Effector CD4-positive, alpha-beta T cell (primary cell): ENCODE measurements around the gene LGALS3BP.

Source experiments
- DNase-seq: peaks from one replicate; pipeline ENCODE4 v3.0.0-alpha.2; 2020

The LGALS3BP gene

DNA sequence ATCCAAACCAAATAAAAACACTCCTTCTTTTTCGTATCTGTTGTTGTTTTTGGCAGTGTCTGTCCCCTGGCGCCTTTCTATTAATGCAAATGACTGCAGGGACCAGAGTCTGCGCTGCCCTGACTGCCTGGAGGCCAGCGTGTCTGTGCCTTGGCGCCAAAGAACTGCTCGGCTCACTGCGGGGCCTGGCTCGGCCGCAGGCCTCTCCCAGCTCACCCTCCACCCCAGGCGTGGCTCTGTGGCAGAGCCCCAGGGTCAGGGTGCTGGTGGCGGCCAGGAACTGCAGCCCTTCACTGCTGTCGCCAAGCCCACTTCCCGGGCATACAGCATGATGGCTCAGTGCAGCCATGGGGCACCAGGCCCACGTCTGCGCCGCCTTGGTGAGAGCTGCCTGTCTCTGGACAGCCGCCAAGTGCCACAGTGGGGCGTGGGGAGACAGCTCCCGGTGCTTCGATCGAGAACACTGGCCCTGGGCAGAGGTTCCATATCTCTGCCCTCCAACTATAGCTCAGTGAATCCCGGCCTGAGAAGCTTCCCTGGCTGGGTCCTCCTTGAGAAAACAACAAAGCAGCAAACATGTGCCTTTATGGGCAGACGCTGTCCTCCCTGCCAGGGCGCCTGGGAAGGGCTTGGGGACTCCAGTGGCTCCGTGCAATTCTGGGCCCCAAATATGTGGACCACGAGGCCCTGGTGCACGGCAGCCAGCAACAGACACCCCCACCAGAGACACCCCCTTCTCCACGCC is 18.8 kb upstream of the LGALS3BP start:
- no peak for DNase-seq

DNA sequence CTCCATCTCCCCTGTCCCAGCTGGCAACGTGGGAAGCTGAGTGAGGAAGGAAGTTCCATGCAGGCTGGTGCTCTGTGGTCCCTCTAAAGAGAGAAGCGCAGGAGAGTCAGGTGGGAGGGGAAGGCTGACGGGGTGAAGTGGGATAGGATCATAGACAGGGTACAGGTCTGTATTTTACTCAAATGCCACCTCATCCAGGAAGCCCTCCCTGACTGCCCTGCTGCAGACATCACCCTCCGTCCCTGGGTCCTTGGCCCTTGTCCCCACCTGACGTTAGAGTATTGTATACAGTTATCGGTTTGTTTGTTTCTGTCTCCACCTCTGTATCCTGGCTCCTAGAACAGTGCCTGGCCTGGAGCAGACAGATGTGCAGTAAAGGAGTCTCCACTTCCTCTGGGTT is 18.2 kb upstream of the LGALS3BP start:
- DNase-seq = no peak

DNA sequence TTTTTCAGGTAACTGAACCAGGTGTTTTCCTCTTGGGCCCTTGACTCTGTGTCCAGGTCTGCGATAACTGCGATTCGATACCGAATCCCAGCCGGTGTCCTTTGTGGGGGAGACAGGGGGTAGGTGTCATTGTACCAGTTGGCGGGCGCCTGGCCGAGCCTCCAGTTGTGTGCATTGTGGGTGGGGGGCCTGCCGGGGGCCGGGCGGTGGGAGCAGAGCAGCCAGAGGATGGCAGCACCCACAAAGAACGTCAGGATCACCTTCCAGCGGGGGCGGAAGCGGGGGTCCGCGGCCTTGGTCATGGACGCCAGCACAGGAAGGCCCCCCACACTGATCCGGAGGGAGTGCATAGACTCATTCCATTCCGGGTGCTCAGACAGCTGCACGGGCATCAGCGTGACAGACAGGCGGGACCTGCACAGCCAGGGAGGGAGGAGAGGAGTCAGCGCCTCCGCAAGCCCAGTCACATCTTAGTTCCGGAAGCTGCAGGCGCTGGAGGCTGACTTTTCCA is 17.6 kb upstream of the LGALS3BP start:
- DNase-seq = no peak

DNA sequence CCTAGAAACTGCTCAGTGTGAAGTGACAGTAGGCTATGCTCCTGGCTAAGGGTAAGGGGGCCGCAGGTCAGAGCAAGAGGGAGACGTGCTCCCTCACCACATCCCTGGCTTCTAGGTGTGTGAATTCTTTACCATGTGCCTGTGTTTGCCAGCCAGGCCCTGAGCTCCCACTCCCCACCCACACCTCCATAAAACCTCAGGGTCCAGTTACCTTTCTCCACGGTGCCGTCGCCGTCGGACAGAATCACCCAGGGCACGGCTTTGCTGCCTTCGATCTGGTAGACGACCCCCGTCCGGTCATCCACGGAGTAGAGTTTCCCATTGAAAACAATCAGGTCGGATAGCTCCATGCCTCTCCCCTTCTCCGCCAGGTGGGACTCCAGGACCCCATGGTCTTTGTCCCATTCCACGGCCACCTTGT is 17.1 kb upstream of the LGALS3BP start:
- no peak for DNase-seq

- no peak for DNase-seq
These were observed 16.2 kb upstream of the LGALS3BP start for GRCh38 chr17:78995761-78996451.

DNA sequence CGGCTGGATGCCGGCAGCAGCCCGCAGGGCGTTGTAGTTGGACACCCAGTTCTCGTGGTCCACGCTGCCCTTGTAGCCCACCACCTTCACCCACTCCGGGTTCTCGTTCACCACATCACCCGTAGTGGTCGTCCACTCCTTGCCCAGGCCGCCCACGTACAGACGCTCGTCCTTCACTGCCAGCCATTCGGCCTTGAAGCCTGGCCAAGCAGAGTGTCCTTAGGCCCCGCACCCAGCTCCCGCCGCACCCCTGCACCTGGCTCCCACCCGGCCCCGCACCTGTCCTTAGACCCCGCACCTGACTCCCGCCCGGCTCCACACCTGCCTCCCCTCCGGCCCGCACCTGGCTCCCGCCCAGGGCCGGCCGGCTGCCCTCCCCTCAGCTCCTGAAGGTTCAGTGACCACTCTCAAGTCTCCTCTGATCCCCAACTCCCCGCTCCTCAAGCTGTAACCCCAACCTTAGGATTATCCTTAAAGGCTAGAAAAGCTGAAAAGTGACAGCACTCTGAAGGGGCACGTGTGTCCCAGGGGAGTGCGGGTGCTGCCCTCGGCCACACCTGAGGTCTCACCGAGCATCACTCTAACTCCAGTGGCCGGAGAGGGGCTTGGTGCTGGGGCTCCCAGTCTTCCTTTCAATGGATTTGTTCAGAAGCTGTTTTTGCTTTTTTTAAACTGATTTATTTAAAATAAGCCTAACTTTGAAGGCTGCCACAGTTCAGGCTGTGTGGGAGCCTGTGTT is 15.5 kb upstream of the LGALS3BP start:
- no peak for DNase-seq

DNA sequence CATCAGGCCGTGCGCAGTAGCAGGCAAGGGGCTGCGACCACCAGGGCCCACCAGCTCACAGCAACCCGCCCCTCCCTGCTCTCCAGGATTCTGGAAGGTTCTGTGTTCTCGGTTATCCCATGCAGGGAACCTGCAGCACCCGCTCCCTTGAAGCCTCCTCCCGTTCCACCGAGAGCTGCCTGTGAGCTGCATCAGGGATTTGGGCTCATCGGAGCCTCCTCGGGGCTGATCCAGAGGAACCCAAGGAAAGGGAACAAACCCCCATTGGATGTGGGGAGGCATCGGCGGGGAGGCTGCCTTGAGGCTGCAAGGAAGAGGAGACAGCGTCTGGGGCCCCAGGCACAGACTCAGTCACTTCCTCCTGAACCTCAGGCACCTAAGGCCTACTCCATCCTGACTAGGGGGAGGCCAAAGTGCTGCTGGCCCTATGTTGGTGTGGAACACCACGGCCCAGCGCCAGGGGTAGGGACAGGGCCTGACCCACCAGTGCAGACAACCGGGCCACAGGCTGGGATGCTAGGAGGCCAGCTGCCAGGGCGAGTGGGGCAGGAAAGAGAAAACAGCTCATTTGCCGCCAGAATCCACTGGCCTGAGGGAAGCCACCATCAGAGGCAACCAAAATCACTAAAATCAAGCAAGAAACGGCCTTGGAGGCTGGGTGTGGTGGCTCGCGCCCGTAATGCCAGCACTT is 14.4 kb upstream of the LGALS3BP start:
- DNase-seq = no peak

DNA sequence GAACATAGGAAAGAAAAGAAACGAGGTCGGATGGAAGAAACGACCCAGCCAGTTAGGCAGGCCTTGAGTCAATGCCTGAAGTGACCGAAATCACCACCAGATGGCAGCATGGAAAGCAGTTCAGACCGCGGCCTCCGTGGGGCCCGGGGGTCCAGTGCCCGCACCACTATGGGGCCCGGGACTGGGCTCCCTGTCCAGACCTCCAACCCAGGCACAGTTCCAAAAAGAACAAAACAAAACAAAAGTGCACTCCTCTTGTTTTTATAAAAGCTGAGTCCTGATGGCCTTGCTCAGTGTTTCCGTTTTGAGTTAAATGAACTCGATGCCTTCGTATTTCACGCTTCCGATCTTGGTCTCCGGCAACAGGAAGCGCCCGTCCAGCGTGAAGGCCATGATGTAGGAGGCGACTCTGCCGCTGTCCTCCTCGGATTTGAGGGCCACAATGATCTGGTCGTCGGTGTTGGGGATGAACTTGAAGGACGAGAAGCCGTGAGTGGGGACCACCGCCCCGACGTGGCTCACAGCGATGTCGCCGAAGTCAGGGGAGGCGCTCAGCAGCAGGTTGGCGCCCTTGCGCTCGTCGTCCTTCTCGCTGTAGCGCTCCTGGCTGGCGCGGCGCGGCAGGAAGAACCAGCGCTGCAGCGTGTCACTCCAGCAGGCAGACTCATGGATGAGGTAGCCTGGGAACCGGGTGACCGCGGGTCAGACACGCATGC is 13.7 kb upstream of the LGALS3BP start:
- peak; percentile 47 for DNase-seq

DNA sequence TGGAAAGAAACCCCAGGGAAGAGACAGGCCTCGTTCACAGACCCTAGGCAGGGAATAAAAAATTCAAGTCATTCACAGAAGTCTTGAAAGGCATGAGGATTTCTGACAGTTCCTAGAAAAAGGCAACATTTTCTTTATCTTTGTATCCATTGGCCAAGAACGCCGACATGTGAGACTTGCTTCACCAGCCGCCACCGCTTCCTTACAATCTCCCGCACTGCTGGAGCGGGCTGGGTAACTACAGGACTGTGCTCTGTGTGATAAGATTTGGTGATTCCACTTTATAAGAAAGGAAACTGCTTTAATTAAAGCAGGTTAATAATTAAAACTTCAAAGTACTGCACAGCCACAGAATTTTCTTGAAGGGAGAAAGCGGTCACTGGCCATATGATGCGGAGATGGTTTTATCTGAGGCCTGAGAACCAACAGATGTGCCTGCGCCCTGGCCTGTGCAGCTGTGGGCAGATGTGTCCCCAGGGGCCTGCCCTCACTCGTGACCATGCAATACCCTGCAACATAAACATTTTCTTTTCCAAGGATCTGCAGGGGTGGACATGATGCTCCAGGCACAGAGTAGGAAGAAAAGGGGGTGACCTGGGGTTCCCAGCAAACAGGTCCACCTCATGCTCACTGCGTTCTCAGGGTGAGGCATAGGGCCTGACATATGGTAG is 13.0 kb upstream of the LGALS3BP start:
- DNase-seq = no peak

DNA sequence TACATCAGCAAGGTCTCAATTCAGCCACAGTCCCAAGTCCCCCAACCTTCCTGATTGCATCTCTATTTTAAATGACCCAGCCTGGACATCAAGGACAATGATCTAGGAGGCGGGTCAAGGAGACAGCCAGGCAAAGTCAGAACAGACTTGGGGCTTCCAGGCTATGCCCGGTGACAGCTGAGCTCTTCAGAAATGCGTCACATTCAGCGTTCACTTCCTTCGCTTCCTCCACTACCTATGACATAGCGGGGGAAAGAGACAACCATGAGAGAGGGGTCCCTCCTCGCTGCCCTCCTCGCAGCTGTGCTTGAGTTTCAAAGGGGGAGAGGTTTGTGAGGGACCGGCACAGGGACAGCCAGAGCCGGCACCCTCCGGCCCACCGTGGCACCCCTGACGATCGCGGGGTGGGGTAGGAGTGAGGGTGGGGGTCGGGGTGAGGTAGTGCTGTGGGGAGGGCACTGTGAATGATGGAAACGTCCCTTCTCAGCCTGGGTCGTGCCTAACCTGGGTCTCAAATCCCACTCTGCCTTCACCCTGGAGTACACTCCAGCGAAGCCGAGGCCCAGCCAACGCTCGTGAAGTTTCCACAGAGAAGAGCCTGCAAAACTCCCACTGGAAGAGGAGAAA is 12.3 kb upstream of the LGALS3BP start:
- DNase-seq = no peak

DNA sequence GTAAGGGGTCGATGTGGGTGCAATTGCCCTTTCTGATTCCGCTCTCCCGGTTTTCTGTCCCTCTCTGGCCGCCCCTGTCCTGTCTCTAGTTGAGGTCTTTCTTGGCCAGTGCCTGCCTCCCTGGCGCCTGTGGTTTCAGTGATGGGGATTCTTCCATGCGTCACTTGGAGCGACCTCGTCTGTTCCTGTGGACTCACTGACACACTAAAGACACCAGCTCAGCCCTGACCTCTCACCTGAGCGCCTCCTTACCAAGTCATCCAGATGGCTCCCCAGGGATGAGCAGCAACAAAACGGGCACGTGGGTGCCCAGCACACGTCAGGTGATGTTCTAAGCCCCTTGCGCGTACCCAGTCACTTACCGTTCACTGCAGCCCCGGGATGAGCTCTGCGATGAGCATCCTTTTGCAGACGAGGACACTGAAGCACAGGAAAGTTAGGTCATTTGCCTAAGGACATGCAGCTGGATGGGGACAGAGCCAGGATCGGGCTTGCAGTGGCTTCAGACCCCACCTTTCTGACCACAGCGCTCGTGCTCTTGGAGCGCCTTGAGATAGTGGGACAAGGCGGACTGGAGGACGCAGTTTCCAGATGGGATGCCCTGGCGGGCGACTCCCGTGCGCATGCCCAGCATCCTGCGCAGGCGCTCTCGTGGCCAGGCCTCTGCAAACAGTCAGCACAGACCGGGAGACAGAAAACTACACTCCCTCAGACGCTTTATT is 11.5 kb upstream of the LGALS3BP start:
- no peak for DNase-seq

- DNase-seq = no peak
These were observed 10.8 kb upstream of the LGALS3BP start for GRCh38 chr17:78990349-78991016.

GRCh38 chr17:78988152-78988551 is 8.4 kb upstream of the LGALS3BP start:
- no peak for DNase-seq

DNA sequence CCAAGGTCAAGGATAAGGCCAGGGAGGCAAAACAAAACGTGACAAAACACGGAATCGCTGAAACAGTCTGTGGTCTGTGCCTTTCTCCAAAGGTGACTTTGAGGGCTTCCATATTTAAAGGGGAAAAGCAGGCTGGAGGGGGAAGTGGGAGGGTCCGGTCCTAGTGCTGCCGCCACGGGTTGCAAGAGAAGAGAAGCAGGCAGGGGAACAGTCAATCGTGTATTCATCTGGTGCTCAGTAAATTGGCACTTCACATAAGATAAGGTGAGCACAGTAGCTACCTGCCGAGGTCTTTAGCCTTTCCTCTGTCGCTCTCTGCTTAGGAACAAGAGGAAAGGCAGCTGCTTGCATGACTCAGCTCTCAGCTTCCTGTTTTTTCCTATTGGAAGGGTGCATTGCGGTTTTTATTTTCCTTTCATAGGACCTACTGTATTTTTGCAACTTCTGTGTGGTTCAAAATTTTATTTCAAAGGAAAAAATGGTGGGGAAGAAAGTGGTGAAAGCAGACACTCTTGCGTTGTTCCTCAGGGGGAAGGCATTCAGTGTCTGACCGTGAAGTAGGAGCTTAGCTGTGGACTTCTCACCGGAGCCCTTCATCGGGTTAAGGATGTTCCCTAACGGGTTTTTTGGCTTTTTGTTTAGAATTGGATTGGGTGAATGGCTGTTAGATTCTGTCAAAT is 7.1 kb upstream of the LGALS3BP start:
- DNase-seq = no peak

- DNase-seq = no peak
These were observed 6.4 kb upstream of the LGALS3BP start for GRCh38 chr17:78986048-78986648.

- DNase-seq = no peak
These were observed 5.7 kb upstream of the LGALS3BP start for GRCh38 chr17:78985395-78985794.

- DNase-seq = no peak
These were observed 1.5 kb upstream of the LGALS3BP start for GRCh38 chr17:78981010-78981888.

- no peak for DNase-seq
These were observed 875 bp upstream of the LGALS3BP start for GRCh38 chr17:78980624-78980972.
